Liver (tissue), 9 donors: ENCODE results near the gene TGFBR1. TPM values are rescaled to one million over a fixed set of nuclear protein-coding genes. Genes with fewer than 3 reads are reported as not detected.

Source experiments
- DNase-seq: peaks from one replicate; pipeline ENCODE4 v3.0.0-alpha.2; 2017; ENCODE audit warnings: low spot score
- H3K27ac ChIP-seq, 2 donors: one replicate each; pipeline ENCODE4 v1.7.0; 2013; ENCODE audit warnings: inconsistent platforms in 2 of 2, low read length in 2 of 2, control low read depth in 1 of 2, low read depth in 1 of 2, mild to moderate bottlenecking in 1 of 2
- H3K27me3 ChIP-seq, 4 donors: one replicate each; pipeline versions ENCODE4 v1.6.1 to v1.7.0; 2013; ENCODE audit warnings: low read length in 3 of 4, inconsistent platforms in 1 of 4, mild to moderate bottlenecking in 1 of 4, moderate library complexity in 1 of 4; ENCODE audit not compliant: control insufficient read depth in 4 of 4, insufficient read depth in 4 of 4
- H3K36me3 ChIP-seq, 4 donors: one replicate each; pipeline versions ENCODE4 v1.6.1 to v1.7.0; 2013; ENCODE audit warnings: low read length in 3 of 4, mild to moderate bottlenecking in 3 of 4, low read depth in 1 of 4, moderate library complexity in 1 of 4; ENCODE audit not compliant: control insufficient read depth in 4 of 4, insufficient read depth in 3 of 4
- H3K4me1 ChIP-seq, 4 donors: one replicate each; pipeline versions ENCODE4 v1.6.1 to v1.7.0; 2013; ENCODE audit warnings: low read length in 3 of 4, mild to moderate bottlenecking in 3 of 4, moderate library complexity in 1 of 4; ENCODE audit not compliant: control insufficient read depth in 4 of 4, insufficient read depth in 4 of 4
- H3K4me3 ChIP-seq, 3 donors: one replicate each; pipeline versions ENCODE4 v1.6.1 to v1.7.0; 2013; ENCODE audit warnings: low read length in 3 of 3, control low read depth in 1 of 3, low read depth in 1 of 3, mild to moderate bottlenecking in 1 of 3
- H3K9ac ChIP-seq, 2 donors: one replicate each; pipeline ENCODE4 v1.7.0; 2013; ENCODE audit warnings: low read length in 2 of 2, mild to moderate bottlenecking in 2 of 2, moderate library complexity in 2 of 2, control low read depth in 1 of 2, low read depth in 1 of 2
- H3K9me3 ChIP-seq, 4 donors: one replicate each; pipeline versions ENCODE4 v1.6.1 to v1.7.0; 2013; ENCODE audit warnings: low read length in 3 of 4; ENCODE audit not compliant: control insufficient read depth in 4 of 4
- EGR1 ChIP-seq, 2 donors: IDR thresholded peaks; 2 replicates each; pipeline ENCODE4 v1.6.1; 2016 to 2018; ENCODE audit warnings: antibody characterized with exemption in 2 of 2, low read depth in 2 of 2
- FOXA1 ChIP-seq: IDR thresholded peaks from 2 replicates; pipeline ENCODE4 v1.6.1; 2016; ENCODE audit warnings: antibody characterized with exemption
- FOXA2 ChIP-seq: IDR thresholded peaks from 2 replicates; pipeline ENCODE4 v1.6.1; 2016; ENCODE audit warnings: antibody characterized with exemption
- HNF4A ChIP-seq, 2 donors: conservative IDR thresholded peaks; 2 replicates each; pipeline ENCODE4 v1.6.1; 2016; ENCODE audit warnings: antibody characterized with exemption in 2 of 2, mild to moderate bottlenecking in 2 of 2
- HNF4G ChIP-seq: IDR thresholded peaks from 2 replicates; pipeline ENCODE4 v1.6.1; 2016; ENCODE audit warnings: antibody characterized with exemption
- JUND ChIP-seq, 2 donors: IDR thresholded peaks; 2 replicates each; pipeline ENCODE4 v1.6.1; 2016; ENCODE audit warnings: antibody characterized with exemption in 2 of 2
- MAX ChIP-seq: IDR thresholded peaks from 2 replicates; pipeline ENCODE4 v1.6.1; 2016; ENCODE audit warnings: antibody characterized with exemption
- NR2F2 ChIP-seq: IDR thresholded peaks from 2 replicates; pipeline ENCODE4 v1.6.1; 2016; ENCODE audit warnings: antibody characterized with exemption
- RAD21 ChIP-seq, 2 donors: IDR thresholded peaks; 2 replicates each; pipeline ENCODE4 v1.6.1; 2016; ENCODE audit warnings: antibody characterized with exemption in 2 of 2, mild to moderate bottlenecking in 2 of 2
- REST ChIP-seq: IDR thresholded peaks from 2 replicates; pipeline ENCODE4 v1.6.1; 2016; ENCODE audit warnings: antibody characterized with exemption, mild to moderate bottlenecking
- RXRA ChIP-seq, 2 donors: IDR thresholded peaks; 2 replicates each; pipeline ENCODE4 v1.6.1; 2017 to 2018; ENCODE audit warnings: antibody characterized with exemption in 2 of 2, mild to moderate bottlenecking in 1 of 2
- SP1 ChIP-seq: IDR thresholded peaks from 2 replicates; pipeline ENCODE4 v1.6.1; 2018; ENCODE audit warnings: antibody characterized with exemption, mild to moderate bottlenecking
- TAF1 ChIP-seq: conservative IDR thresholded peaks from 2 replicates; pipeline ENCODE4 v1.6.1; 2016; ENCODE audit warnings: antibody characterized with exemption, mild to moderate bottlenecking
- YY1 ChIP-seq: IDR thresholded peaks from 2 replicates; pipeline ENCODE4 v1.6.1; 2016; ENCODE audit warnings: antibody characterized with exemption, mild to moderate bottlenecking
- ZBTB33 ChIP-seq: IDR thresholded peaks from 2 replicates; pipeline ENCODE4 v1.6.1; 2016; ENCODE audit warnings: antibody characterized with exemption
- WGBS: extraction: QIAGEN DNeasy Blood & Tissue Kit; methylation state at CpG from one replicate; pipeline ENCODE4 v1.1.7; 2013; 5-methylcytosine and 5-hydroxymethylcytosine counted together
- polyA plus RNA-seq, 2 donors: library from polyadenylated mRNA; stranded (reverse) in 1 of 2; unstranded in 1 of 2; fragments of 200-250 nt in 1 of 2; fragments of >200 nt in 1 of 2; fragmentation: Nextera tagmentation in 1 of 2; extraction: Ambion mirVana in 1 of 2; gene quantifications; one replicate each; pipeline versions ENCODE4 v1.2.1 to v1.2.3, GENCODE V29; 2013 to 2015
- total RNA-seq, 2 donors: library from RNA; depleted of rRNA; stranded (reverse); fragments of >200 nt; gene quantifications; one replicate each; pipeline ENCODE4 v1.2.3, GENCODE V29; 2014
- TF ChIP-seq, protein P1 (sequence below): IDR thresholded peaks from 2 replicates; pipeline ENCODE4 v1.6.1; 2016; ENCODE audit warnings: antibody characterized with exemption
- TF ChIP-seq, protein P2 (sequence below): fragments of 150-350 bp; IDR thresholded peaks from 2 replicates; pipeline ENCODE4 v1.5.1; 2017; ENCODE audit warnings: improper control_type of control experiment, low read depth, low read length; ENCODE audit not compliant: missing input control
- donor health status: healthy.
- donor health status: healthy.
- donor health status: healthy.
- donor health status: healthy.
- donor health status: healthy.

The TGFBR1 gene
- total and polyA plus RNA-seq, 4 donors = 3.1 to 18.2 (median 11.0) TPM

GRCh38 chr9:99178912-99179872, 74.3 kb downstream of the TGFBR1 start:
- TF ChIP-seq FOXA2 = no peak
- no peak overlapping the region for H3K4me3 ChIP-seq
- no peak overlapping the region for H3K27ac ChIP-seq
- no peaks in the 10 kb centered on the region for H3K4me1 ChIP-seq
- 92% methylated on average over 17 of the region's 17 CpGs for WGBS
- no peaks in the 10 kb centered on the region for H3K36me3 ChIP-seq
- no peaks in the 10 kb centered on the region for H3K27me3 ChIP-seq
- H3K9me3 ChIP-seq = no peaks in the 10 kb centered on the region
- no peak overlapping the region for H3K9ac ChIP-seq
- DNase-seq = no peak

GRCh38 chr9:99180199-99180598, 75.3 kb downstream of the TGFBR1 start:
- Histone ChIP-seq H3K9me3 (no peaks in the 10 kb centered on the region), H3K27ac (no peak overlapping the region), H3K36me3 (no peaks in the 10 kb centered on the region), H3K9ac (no peak overlapping the region), H3K27me3 (no peaks in the 10 kb centered on the region), H3K4me3 (no peak overlapping the region), H3K4me1 (peaks cover 0 to 8% (median 3%) of the 10 kb centered on the region in 4 donors)
- 97% methylated on average over 1 of the region's 1 CpG for WGBS
- TF ChIP-seq JUND (IDR thresholded peaks at IDR 0.05) (no peak), NR2F2 (no peak), EGR1 (IDR thresholded peaks at IDR 0.05; ENCODE audit: low read depth in 2 of 2) (no peak), FOXA1 (no peak), YY1 (no peak), HNF4G (no peak), ZBTB33 (no peak), HNF4A (conservative IDR thresholded peaks at IDR 0.05) (no peak), REST (no peak), MAX (no peak), FOXA2 (no peak), SP1 (no peak), TAF1 (no peak), RXRA (IDR thresholded peaks at IDR 0.05) (no peak), RAD21 (IDR thresholded peaks at IDR 0.05) (no peak)
- TF ChIP-seq, protein P1, sequence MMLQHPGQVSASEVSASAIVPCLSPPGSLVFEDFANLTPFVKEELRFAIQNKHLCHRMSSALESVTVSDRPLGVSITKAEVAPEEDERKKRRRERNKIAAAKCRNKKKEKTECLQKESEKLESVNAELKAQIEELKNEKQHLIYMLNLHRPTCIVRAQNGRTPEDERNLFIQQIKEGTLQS = no peak
- TF ChIP-seq, protein P2, sequence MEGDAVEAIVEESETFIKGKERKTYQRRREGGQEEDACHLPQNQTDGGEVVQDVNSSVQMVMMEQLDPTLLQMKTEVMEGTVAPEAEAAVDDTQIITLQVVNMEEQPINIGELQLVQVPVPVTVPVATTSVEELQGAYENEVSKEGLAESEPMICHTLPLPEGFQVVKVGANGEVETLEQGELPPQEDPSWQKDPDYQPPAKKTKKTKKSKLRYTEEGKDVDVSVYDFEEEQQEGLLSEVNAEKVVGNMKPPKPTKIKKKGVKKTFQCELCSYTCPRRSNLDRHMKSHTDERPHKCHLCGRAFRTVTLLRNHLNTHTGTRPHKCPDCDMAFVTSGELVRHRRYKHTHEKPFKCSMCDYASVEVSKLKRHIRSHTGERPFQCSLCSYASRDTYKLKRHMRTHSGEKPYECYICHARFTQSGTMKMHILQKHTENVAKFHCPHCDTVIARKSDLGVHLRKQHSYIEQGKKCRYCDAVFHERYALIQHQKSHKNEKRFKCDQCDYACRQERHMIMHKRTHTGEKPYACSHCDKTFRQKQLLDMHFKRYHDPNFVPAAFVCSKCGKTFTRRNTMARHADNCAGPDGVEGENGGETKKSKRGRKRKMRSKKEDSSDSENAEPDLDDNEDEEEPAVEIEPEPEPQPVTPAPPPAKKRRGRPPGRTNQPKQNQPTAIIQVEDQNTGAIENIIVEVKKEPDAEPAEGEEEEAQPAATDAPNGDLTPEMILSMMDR = no peak
- DNase-seq = no peak
